Measurements from ENCODE around the gene ERICH4. TPM values are rescaled to one million over a fixed set of nuclear protein-coding genes. Genes with fewer than 3 reads are reported as not detected.

ERICH4 gene
- total RNA-seq, 4 donors from 2014 or later: not detected

- 75% methylated on average over 22 of the region's 36 CpGs for WGBS
- H3K36me3 ChIP-seq: peaks cover 60% of the 10 kb centered on the region
- no peak for TF ChIP-seq POLR2A (IDR thresholded peaks at IDR 0.05)
- TF ChIP-seq CTCF (IDR thresholded peaks at IDR 0.05): no peak
- no peak for TF ChIP-seq EP300 (IDR thresholded peaks at IDR 0.05)
Observed at GRCh38 chr19:41426116-41426841, 16.7 kb upstream of the ERICH4 start.

GRCh38 chr19:41426952-41427646 lies 15.9 kb upstream of the ERICH4 start, which contains the start of gene B3GNT8:
B3GNT8 (minus strand) TSS chr19:41427374; CDS start chr19:41426778, 596 bp downstream.
- no peaks in the 10 kb centered on the region for H3K27me3 ChIP-seq
- H3K4me3 ChIP-seq: peak within 1 kb of the TSS; percentile 57
- H3K9me3 ChIP-seq: no peaks in the 10 kb centered on the region
- H3K4me1 ChIP-seq: peaks cover 44% of the 10 kb centered on the region
- TF ChIP-seq POLR2A (IDR thresholded peaks at IDR 0.05): no peak
- TF ChIP-seq POLR2AphosphoS5 (IDR thresholded peaks at IDR 0.05): peak in 1 of 3 donors; percentile 21
- 13% methylated on average over 19 of the region's 19 CpGs for WGBS
- peaks cover 62% of the 10 kb centered on the region for H3K36me3 ChIP-seq
- H3K27ac ChIP-seq: peak within 1 kb of the TSS; percentile 61
- peak; percentile 88 to 92 for DNase-seq (ENCODE audit: low spot score in 2 of 2)

More at GRCh38 chr19:41426116-41426841, 16.7 kb upstream of the ERICH4 start:
- H3K27me3 ChIP-seq: no peaks in the 10 kb centered on the region
- peak; percentile 72 to 80 for DNase-seq (ENCODE audit: low spot score in 2 of 2)
- H3K4me3 ChIP-seq: peak overlapping the region; percentile 57
- H3K9me3 ChIP-seq: no peaks in the 10 kb centered on the region
- H3K4me1 ChIP-seq: peaks cover 44% of the 10 kb centered on the region
- peak overlapping the region; percentile 61 for H3K27ac ChIP-seq

- Histone ChIP-seq H3K4me1 (peaks cover 44% of the 10 kb centered on the region), H3K4me3 (peak overlapping the region; percentile 57)
Observed at GRCh38 chr19:41427647-41428480, 15.1 kb upstream of the ERICH4 start.

GRCh38 chr19:41428481-41428859 lies 14.5 kb upstream of the ERICH4 start:
- peaks cover 62% of the 10 kb centered on the region for H3K36me3 ChIP-seq

More at GRCh38 chr19:41427647-41428480, 15.1 kb upstream of the ERICH4 start:
- DNase-seq (ENCODE audit: low spot score in 2 of 2): peak in 1 of 2 donors; percentile 76
- TF ChIP-seq POLR2A (IDR thresholded peaks at IDR 0.05): no peak
- no peak for TF ChIP-seq EP300 (IDR thresholded peaks at IDR 0.05)
- TF ChIP-seq POLR2AphosphoS5 (IDR thresholded peaks at IDR 0.05): no peak
- TF ChIP-seq CTCF (IDR thresholded peaks at IDR 0.05): no peak
- Histone ChIP-seq H3K27ac (peak overlapping the region; percentile 61), H3K36me3 (peaks cover 62% of the 10 kb centered on the region), H3K27me3 (no peaks in the 10 kb centered on the region), H3K9me3 (no peaks in the 10 kb centered on the region)
- 8% methylated on average over 23 of the region's 23 CpGs for WGBS

More at GRCh38 chr19:41428481-41428859, 14.5 kb upstream of the ERICH4 start:
- no peaks in the 10 kb centered on the region for H3K27me3 ChIP-seq
- peak overlapping the region; percentile 61 for H3K27ac ChIP-seq
- TF ChIP-seq CTCF (IDR thresholded peaks at IDR 0.05) (no peak), EP300 (IDR thresholded peaks at IDR 0.05) (no peak), POLR2AphosphoS5 (IDR thresholded peaks at IDR 0.05) (no peak), POLR2A (IDR thresholded peaks at IDR 0.05) (no peak)
- no peak for DNase-seq (ENCODE audit: low spot score in 2 of 2)
- H3K4me1 ChIP-seq: peaks cover 44% of the 10 kb centered on the region
- peak overlapping the region; percentile 57 for H3K4me3 ChIP-seq
- H3K9me3 ChIP-seq: no peaks in the 10 kb centered on the region
- WGBS: 60% methylated on average over 1 of the region's 1 CpG

Data from suprapubic skin (tissue), 4 donors.